ENCODE results near the gene RETREG3. TPM values are rescaled to one million over a fixed set of nuclear protein-coding genes. Genes with fewer than 3 reads are reported as not detected.
"Not testable (repeated sequence)": the region's sequence is repeated elsewhere in the genome, so short reads cannot be mapped to it uniquely, and the experiment has no call there.

RETREG3 gene
- total RNA-seq, 1 experiment from 2014 or later, result 38.7 TPM

- no peak for DNase-seq (ENCODE audit: low read depth)
Measured at GRCh38 chr17:42573095-42573494, 36.1 kb downstream of the RETREG3 start.

- no peak for DNase-seq (ENCODE audit: low read depth)
Measured at GRCh38 chr17:42571435-42572225, 37.5 kb downstream of the RETREG3 start.

GRCh38 chr17:42568341-42569111 lies 40.6 kb downstream of the RETREG3 start:
- DNase-seq (ENCODE audit: low read depth), result no peak

GRCh38 chr17:42566883-42567573 lies 42.1 kb downstream of the RETREG3 start, which contains the start of gene MLX:
Gene MLX, plus strand, starts transcription at chr17:42567100. Its CDS starts 25 bp downstream, at chr17:42567125.
- peak; percentile 81 for DNase-seq (ENCODE audit: low read depth)

GRCh38 chr17:42566215-42566882 lies 42.8 kb downstream of the RETREG3 start:
- no peak for DNase-seq (ENCODE audit: low read depth)

- no peak for DNase-seq (ENCODE audit: low read depth)
Measured at GRCh38 chr17:42565523-42566214, 43.5 kb downstream of the RETREG3 start.

GRCh38 chr17:42564815-42565522 lies 44.2 kb downstream of the RETREG3 start:
- no peak for DNase-seq (ENCODE audit: low read depth)

- no peak for DNase-seq (ENCODE audit: low read depth)
Measured at GRCh38 chr17:42563950-42564349, 45.2 kb downstream of the RETREG3 start.

GRCh38 chr17:42563543-42563942 lies 45.6 kb downstream of the RETREG3 start:
- DNase-seq (ENCODE audit: low read depth), result peak; percentile 88

GRCh38 chr17:42563143-42563509 lies 46.0 kb downstream of the RETREG3 start:
- no peak for DNase-seq (ENCODE audit: low read depth)

- DNase-seq (ENCODE audit: low read depth), result peak; percentile 50
Measured at GRCh38 chr17:42562388-42563142, 46.6 kb downstream of the RETREG3 start.

GRCh38 chr17:42561897-42562387 lies 47.2 kb downstream of the RETREG3 start, which contains the start of gene COASY:
Gene COASY, plus strand, starts transcription at chr17:42562148. Its CDS starts 475 bp downstream, at chr17:42562623.
- peak; percentile 96 for DNase-seq (ENCODE audit: low read depth)

GRCh38 chr17:42560246-42560645 lies 48.9 kb downstream of the RETREG3 start:
- no peak for DNase-seq (ENCODE audit: low read depth)

- no peak for DNase-seq (ENCODE audit: low read depth)
Measured at GRCh38 chr17:42559075-42559474, 50.1 kb downstream of the RETREG3 start.

- DNase-seq (ENCODE audit: low read depth), result not testable (repeated sequence)
Measured at GRCh38 chr17:42555961-42556617, 53.1 kb downstream of the RETREG3 start.

- no peak for DNase-seq (ENCODE audit: low read depth)
Measured at GRCh38 chr17:42555122-42555622, 54.0 kb downstream of the RETREG3 start.

GRCh38 chr17:42554250-42555121 lies 54.7 kb downstream of the RETREG3 start:
- peak; percentile 74 for DNase-seq (ENCODE audit: low read depth)

- no peak for DNase-seq (ENCODE audit: low read depth)
Measured at GRCh38 chr17:42553866-42554249, 55.3 kb downstream of the RETREG3 start.

Data from M059J (cell line).